Activated CD4-positive, alpha-beta T cell treated with anti-CD3 and anti-CD28 coated beads, Interleukin-2, amount 10 ng/mL, durations not matched to agents 24 days and 14 days (primary cell): ENCODE results near the gene LIN37. TPM values are rescaled to one million over a fixed set of nuclear protein-coding genes. Genes with fewer than 3 reads are reported as not detected.

ENCODE experiments used
- DNase-seq: peaks from one replicate; pipeline ENCODE4 v3.0.0; 2022
- H3K27ac Mint-ChIP-seq: one replicate; pipeline ENCODE4 v1.8.0; 2022; ENCODE audit warnings: mild to moderate bottlenecking, mixed read lengths
- H3K27me3 Mint-ChIP-seq: one replicate; pipeline ENCODE4 v1.8.0; 2022; ENCODE audit warnings: mixed read lengths
- H3K36me3 Mint-ChIP-seq: one replicate; pipeline ENCODE4 v1.8.0; 2022; ENCODE audit warnings: low read depth, mild to moderate bottlenecking, mixed read lengths
- H3K4me1 Mint-ChIP-seq: one replicate; pipeline ENCODE4 v1.8.0; 2021; ENCODE audit warnings: mixed read lengths
- H3K4me3 Mint-ChIP-seq: one replicate; pipeline ENCODE4 v1.8.0; 2022; ENCODE audit warnings: mild to moderate bottlenecking, moderate library complexity, mixed read lengths
- H3K9me3 Mint-ChIP-seq: one replicate; pipeline ENCODE4 v1.8.0; 2021; ENCODE audit warnings: mixed read lengths
- intact Hi-C: fragments of 100-400 bp; cut with micrococcal nuclease; formaldehyde crosslinking; loops from one replicate; pipeline ENCODE4 v1.15.1; 2023
- total RNA-seq: library from RNA; stranded (reverse); gene quantifications from 2 replicates; pipeline ENCODE4 v1.2.3, GENCODE V29; 2022

Gene LIN37
- total RNA-seq, 1 donor from 2014 or later, result 11.1 TPM

DNA sequence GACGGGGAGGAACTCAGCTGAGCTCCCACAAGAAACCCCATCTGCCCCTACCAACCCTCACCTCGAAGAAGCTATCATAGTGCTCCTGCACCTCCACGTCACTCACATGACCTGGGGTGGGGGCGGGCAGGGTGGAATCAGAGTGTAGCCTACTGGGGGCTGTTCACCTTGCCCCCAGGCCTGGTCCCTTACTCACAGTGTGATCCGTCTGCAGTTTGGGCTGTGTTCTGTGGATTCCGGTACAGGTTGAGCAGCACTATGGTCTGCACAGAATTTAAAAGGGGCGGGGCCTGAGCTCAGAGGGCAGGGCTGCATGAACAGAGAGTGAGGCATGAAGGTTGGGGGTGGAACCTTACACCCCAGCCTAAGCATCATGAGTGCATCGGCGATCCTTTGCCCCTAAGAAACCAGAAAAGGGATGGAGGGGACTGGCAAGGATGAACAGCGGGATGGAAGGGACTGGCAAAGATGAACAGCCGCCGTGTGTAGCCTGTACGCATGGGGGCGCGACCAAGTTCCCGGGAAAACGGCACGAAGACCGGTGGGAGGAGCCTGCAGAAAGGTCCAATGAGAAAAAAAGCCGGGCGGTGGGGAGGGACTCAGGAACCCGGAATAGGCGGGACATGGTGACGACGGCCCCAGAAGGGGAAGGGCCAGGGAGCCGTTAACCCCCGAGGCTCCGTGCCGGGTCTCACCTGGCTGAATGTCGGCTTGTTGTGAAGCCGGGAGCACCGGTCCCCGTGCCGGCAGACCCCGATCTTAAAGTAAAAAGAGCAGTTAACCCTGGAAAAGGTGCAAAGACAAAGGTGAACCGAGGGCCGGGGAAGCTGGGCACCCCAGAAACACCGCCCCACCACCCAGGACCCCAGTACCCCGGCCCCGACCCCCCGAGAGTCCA is 3.7 kb upstream of the LIN37 start:
- Mint-ChIP-seq H3K9me3 (no peaks in the 10 kb centered on the region), H3K4me3 (peak overlapping the region; percentile 94), H3K4me1 (peaks cover 50% of the 10 kb centered on the region), H3K36me3 (peaks cover 20% of the 10 kb centered on the region), H3K27ac (peak overlapping the region; percentile 100), H3K27me3 (no peaks in the 10 kb centered on the region)
- intact Hi-C loops, result loop anchor here (1.0 to 10.0 kb wide), 5 partner anchors 27 to 370 kb away; partner anchors contain the start of genes ARHGAP33, OVOL3, POLR2I and TBCB
- peak; percentile 98 for DNase-seq

DNA sequence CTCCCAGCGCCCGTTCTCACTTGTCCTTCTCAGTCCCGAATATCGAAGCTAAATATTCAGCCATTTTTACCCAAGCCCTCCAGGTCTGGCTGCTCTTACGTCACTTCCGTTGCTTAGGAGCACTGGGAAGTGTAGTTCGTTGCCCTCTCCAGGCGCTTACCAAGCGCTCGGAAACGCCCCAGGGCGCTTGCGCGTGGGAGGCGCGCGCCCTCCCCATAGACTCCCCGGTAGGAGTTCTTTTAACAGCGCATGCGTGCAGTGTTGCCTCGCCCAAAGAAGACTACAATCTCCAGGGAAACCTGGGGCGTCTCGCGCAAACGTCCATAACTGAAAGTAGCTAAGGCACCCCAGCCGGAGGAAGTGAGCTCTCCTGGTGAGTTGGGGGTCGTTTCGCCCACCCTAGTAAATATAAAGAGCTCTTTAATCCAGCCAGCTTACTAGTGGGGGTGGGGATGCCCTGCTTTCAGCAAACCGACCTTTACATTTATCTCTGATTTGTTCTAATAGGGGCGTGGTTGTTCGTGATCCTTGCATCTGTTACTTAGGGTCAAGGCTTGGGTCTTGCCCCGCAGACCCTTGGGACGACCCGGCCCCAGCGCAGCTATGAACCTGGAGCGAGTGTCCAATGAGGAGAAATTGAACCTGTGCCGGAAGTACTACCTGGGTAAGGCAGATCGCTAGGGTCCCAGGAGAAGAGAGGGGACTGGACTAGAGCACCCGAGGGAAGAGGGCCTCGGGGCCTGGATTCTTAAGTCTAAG is 2.9 kb upstream of the LIN37 start, which contains the start of the genes PSENEN and U2AF1L4:
TSS of gene PSENEN (plus strand) at position 324 of the 759 bp plus-strand sequence. CDS start at position 604, 280 bp downstream.
TSS of gene U2AF1L4 (minus strand) at position 91 of the 759 bp plus-strand sequence. CDS start at position 64, 27 bp downstream.
- Mint-ChIP-seq H3K9me3 (no peaks in the 10 kb centered on the region), H3K4me1 (peaks cover 52% of the 10 kb centered on the region), H3K27ac (peak within 1 kb of the TSS; percentile 100), H3K4me3 (peak within 1 kb of the TSS; percentile 94), H3K27me3 (no peaks in the 10 kb centered on the region), H3K36me3 (peaks cover 20% of the 10 kb centered on the region)
- DNase-seq, result peak; percentile 99
- intact Hi-C loops, result loop anchor here (1.0 to 10.0 kb wide), 5 partner anchors 28 to 369 kb away; partner anchors contain the start of genes ARHGAP33, OVOL3, POLR2I and TBCB

DNA sequence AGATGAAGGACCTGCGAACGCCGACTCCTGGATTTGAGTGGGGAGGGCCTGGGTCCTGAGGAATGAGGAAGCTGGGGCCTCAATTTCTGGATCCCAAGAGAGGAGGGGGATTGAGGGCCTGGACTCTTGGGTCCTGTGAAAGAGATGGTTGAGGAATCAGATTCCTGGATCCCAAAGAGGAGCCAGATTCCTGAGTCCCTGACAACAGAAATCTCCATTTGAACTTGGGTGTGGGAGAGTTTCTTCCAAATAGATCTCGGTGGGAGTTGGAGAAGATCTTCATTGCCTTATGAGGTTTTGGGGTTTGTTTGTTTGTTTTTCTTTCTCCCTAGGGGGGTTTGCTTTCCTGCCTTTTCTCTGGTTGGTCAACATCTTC is 2.3 kb upstream of the LIN37 start:
- H3K9me3 Mint-ChIP-seq, result no peaks in the 10 kb centered on the region
- DNase-seq, result no peak
- H3K4me1 Mint-ChIP-seq, result peaks cover 47% of the 10 kb centered on the region
- peak overlapping the region; percentile 94 for H3K4me3 Mint-ChIP-seq
- H3K36me3 Mint-ChIP-seq, result peaks cover 19% of the 10 kb centered on the region
- H3K27me3 Mint-ChIP-seq, result no peaks in the 10 kb centered on the region
- H3K27ac Mint-ChIP-seq, result peak overlapping the region; percentile 100
- intact Hi-C loops, result loop anchor here (5.0 to 10.0 kb wide), 2 partner anchors 306 to 369 kb away; partner anchors contain the start of genes OVOL3, POLR2I, TBCB and THAP8

DNA sequence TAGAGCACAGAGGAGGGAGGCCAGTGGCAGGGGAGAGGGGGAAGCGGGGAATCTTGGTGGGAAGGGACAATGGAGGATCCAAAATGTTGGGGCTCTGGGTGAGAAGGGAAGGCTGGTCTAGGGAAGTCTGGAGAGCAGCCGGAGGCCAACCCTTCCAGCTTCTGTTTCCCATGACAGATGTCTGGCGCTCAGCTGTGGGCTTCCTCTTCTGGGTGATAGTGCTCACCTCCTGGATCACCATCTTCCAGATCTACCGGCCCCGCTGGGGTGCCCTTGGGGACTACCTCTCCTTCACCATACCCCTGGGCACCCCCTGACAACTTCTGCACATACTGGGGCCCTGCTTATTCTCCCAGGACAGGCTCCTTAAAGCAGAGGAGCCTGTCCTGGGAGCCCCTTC is 1.8 kb upstream of the LIN37 start:
- H3K36me3 Mint-ChIP-seq, result peaks cover 19% of the 10 kb centered on the region

DNA sequence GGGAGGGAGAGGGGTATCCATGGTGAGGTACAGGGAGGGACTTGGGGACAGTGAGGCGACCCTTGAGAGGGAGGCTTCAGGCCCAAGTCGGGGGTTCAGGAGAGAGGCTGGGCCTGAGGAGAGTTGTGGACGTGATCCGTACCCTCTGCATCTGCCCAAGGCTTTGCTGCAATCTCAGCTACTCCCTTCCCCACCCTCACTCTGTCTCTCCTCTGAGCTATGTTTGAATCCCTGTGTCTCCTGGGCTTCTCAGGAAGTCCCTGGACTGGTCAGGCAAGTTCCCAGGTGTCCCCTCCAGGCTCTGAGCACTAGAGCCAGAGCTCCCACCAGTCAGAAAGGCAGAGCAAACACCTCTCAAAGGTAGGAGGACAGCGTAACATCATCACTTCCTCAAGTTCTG is 1.8 kb downstream of the LIN37 start:
- Mint-ChIP-seq H3K27me3 (no peaks in the 10 kb centered on the region), H3K4me1 (peaks cover 33% of the 10 kb centered on the region), H3K9me3 (no peaks in the 10 kb centered on the region), H3K36me3 (peaks cover 17% of the 10 kb centered on the region), H3K4me3 (peak overlapping the region; percentile 61), H3K27ac (no peak overlapping the region)
- intact Hi-C loops, result no loop called here
- DNase-seq, result no peak

More for the DNA sequence above, 1.8 kb upstream of the LIN37 start:
- Mint-ChIP-seq H3K27me3 (no peaks in the 10 kb centered on the region), H3K4me1 (peaks cover 47% of the 10 kb centered on the region), H3K9me3 (no peaks in the 10 kb centered on the region), H3K27ac (peak overlapping the region; percentile 100), H3K4me3 (peak overlapping the region; percentile 94)
- intact Hi-C loops, result loop anchor here (5.0 to 10.0 kb wide), 2 partner anchors 306 to 368 kb away; partner anchors contain the start of genes OVOL3, POLR2I, TBCB and THAP8
- DNase-seq, result no peak

DNA sequence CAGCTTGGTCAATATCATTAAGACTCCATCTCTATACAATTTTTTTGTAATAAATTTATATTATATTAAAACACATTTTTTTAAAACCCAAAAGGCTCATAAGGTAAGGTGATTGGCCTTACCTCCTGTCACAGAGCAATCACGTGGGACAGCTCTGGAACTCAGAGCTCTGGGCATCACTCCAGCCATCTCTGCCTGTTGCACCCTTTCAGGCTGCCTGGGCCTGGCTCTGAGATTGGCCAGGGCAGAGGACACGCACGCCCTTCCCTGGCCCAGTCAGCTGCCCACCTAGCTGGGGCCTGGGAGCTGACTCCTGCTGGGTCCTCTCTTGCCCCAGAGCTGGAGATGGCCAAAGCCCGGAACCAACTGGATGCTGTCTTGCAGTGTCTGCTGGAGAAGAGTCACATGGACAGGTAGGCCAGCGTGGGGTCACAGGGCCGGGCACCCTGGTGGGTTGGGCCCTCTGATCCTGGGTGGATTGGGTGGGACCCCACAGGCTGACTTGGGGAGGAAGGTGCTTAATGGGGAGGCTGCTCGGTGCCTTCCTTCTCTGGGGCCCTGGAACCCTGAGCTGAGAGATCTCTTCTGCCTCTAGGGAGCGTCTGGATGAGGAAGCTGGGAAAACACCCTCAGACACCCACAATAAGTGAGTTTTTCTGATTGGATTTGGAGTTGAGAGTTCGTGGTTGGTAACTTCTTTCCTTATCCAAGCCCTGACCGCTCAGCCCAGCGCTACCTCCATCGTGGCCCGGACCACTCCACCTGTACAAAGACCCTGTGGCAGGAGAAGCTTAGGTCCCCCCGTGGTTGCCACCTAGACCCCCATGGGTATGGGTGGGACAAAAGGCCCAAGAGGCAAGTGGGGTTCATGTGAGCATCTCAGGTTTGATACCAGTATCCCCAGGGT is 3.7 kb downstream of the LIN37 start:
- Mint-ChIP-seq H3K4me3 (no peak overlapping the region), H3K36me3 (peaks cover 18% of the 10 kb centered on the region), H3K27ac (no peak overlapping the region), H3K9me3 (no peaks in the 10 kb centered on the region), H3K4me1 (peaks cover 27% of the 10 kb centered on the region), H3K27me3 (no peaks in the 10 kb centered on the region)
- DNase-seq, result peak; percentile 56
- intact Hi-C loops, result no loop called here

DNA sequence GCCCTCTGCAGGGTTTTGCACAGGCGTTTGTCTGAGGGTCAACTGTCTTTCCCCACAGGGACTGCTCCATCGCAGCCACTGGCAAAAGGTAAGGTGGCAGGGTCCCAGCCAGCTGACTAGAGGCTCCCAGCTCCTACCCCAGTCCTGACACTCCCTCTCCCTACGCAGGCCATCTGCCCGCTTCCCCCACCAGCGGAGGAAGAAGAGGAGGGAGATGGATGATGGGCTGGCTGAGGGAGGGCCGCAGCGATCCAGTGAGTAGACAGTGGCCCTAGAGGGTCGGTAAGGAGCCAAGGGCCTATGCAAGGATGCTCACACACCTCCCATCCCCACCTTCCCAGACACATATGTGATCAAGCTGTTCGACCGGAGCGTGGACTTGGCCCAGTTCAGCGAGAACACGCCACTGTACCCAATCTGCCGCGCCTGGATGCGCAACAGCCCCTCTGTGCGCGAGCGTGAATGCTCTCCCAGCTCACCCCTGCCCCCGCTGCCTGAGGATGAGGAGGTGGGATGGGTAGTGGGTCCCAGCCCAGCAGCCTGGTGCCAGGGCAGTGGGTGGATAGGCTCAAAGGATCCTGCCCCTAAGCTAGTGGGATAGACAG is 4.5 kb downstream of the LIN37 start:
- Mint-ChIP-seq H3K27me3 (peaks cover under 1% of the 10 kb centered on the region), H3K36me3 (peaks cover 19% of the 10 kb centered on the region), H3K27ac (no peak overlapping the region), H3K4me1 (peaks cover 28% of the 10 kb centered on the region), H3K4me3 (no peak overlapping the region), H3K9me3 (no peaks in the 10 kb centered on the region)
- intact Hi-C loops, result no loop called here
- no peak for DNase-seq

DNA sequence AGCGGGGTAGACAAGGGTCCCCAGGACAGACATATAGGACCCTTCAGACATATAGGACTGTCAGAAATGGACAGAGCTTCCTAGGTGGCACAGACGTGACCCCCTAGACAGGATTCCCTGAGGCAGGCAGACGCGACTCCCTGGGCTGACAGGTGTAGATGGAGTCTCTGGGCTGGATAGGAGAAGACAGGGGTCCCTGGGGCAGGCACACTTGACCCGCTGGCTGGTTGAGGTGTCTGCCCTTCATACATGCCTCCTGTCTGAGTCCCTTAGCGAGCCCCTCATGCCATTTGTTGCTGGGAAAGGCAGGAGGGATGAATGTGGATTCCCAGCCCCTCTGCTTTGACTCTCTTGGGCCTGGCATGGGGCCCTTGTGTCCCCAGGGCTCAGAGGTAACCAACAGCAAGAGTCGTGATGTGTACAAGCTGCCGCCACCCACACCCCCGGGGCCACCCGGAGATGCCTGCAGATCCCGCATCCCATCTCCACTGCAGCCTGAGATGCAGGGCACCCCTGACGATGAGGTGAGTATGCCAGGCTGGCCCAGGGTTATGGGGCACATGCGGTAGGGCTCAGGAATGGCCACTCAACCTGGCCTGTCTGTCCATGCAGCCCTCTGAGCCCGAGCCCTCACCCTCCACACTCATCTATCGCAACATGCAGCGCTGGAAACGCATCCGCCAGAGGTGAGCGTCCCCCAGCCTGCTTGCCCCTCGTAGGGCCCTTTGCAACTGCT is 5.4 kb downstream of the LIN37 start:
- intact Hi-C loops, result no loop called here
- H3K27ac Mint-ChIP-seq, result no peak overlapping the region
- H3K4me3 Mint-ChIP-seq, result no peak overlapping the region
- H3K9me3 Mint-ChIP-seq, result no peaks in the 10 kb centered on the region
- H3K27me3 Mint-ChIP-seq, result peaks cover 2% of the 10 kb centered on the region
- H3K4me1 Mint-ChIP-seq, result peaks cover 25% of the 10 kb centered on the region
- DNase-seq, result no peak
- peaks cover 17% of the 10 kb centered on the region for H3K36me3 Mint-ChIP-seq

DNA sequence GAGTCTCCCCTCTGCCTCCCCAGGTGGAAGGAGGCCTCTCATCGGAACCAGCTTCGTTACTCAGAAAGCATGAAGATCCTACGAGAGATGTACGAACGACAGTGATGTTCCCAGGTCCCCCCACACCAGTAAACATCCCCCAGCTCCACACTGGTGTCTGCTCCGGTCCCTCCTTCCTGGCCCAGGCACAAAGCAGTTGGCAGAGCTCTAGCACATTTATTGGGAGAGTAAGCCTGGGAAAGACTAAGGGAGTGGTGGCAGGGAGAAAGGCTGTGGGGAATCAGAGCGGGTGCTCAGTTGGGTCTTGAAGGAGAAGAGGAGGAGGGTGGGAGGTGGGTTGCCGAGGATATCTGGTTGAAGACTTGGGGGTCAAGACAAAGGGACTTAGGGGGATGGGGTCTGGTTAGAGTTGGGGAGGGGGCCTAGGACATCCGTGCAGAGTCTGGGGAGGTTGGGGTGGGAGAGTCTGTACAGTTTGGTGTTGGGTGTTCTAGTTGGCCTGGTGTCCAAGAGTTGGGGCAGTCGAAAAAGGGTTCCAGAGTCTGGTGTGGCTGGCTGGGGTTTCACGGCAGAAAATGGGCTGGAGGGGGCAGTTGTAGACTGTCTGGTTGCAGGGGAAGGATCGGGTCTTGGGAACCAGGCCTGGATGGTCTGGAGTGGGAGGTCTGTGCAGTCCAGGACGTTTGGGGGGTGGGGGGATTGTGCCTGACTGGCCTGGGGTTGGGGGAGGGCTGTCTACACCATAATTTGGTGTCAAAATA is 6.2 kb downstream of the LIN37 start:
- peaks cover 2% of the 10 kb centered on the region for H3K27me3 Mint-ChIP-seq
- H3K4me3 Mint-ChIP-seq, result peak overlapping the region; percentile 54
- peaks cover 21% of the 10 kb centered on the region for H3K36me3 Mint-ChIP-seq
- no peaks in the 10 kb centered on the region for H3K9me3 Mint-ChIP-seq
- H3K27ac Mint-ChIP-seq, result peak overlapping the region; percentile 42
- DNase-seq, result no peak
- intact Hi-C loops, result loop anchor here (5.0 kb wide), 2 partner anchors 62 to 148 kb away; partner anchors contain the start of genes HCST and NFKBID
- peaks cover 27% of the 10 kb centered on the region for H3K4me1 Mint-ChIP-seq

DNA sequence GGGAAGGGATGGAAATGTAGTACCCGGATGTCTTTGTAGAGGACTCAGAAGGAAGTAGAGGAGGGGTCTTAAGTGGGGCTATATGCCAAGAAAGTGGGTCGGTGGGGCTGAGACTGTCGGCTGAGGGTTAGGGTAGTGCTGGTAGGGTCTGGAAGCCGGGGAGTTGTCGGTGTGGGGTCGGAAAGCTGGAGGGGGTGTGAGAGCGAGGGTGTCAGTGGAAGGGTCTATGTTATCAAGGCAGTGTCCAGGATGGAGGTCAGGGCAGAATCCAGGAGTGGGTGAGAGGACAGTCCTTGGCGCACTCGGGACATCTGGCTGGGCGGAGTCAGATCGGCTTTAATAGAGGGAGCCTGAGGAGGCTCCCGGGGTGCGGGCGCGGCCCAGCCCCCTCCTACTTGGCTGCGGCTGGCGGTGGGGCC is 6.8 kb downstream of the LIN37 start:
- peaks cover 2% of the 10 kb centered on the region for H3K27me3 Mint-ChIP-seq
- H3K27ac Mint-ChIP-seq, result peak overlapping the region; percentile 49
- intact Hi-C loops, result loop anchor here (5.0 kb wide), 2 partner anchors 63 to 147 kb away; partner anchors contain the start of genes HCST and NFKBID
- H3K36me3 Mint-ChIP-seq, result peaks cover 22% of the 10 kb centered on the region
- no peaks in the 10 kb centered on the region for H3K9me3 Mint-ChIP-seq
- no peak for DNase-seq
- peak overlapping the region; percentile 54 for H3K4me3 Mint-ChIP-seq
- H3K4me1 Mint-ChIP-seq, result peaks cover 27% of the 10 kb centered on the region

DNA sequence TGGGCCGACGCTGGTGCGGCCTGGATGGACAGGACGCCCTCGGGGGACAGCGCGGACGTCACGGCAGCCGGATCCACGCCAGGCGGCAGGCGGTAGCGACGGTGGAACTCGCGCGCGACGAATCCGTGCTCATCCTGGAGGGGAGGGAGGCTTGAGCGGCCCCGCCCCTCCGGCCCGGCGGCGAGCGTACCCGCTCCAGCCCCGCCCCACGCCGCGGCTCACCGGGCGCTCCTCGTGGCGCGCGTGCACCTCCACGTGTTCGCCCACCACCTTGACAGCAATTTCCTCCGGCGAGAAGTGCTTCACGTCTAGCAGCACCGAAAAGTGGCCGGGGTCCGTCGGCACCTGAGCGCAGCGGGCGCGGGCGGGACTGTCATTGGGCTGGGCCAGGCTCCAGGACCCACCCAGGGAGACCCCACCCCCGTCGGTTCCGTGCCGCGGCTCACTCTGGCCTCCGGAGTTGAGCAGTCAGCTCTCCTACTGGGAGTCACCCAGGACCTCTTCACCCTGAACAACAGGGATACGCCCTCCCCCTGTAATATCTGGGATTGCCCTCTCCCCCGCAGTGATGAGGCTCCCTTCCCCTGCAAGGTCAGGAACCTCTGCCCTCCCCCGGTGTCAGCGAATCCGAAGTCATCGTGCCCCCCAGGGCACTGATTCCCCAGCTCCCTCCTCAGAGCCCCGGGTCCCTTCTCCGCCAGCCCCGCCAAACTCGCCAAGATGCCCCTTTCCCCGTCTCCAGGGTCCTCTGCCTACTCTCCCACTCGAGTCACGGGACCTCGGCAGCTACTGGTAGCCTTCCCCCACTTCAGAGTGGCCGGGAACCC is 7.4 kb downstream of the LIN37 start:
- Mint-ChIP-seq H3K36me3 (peaks cover 26% of the 10 kb centered on the region), H3K27me3 (peaks cover 2% of the 10 kb centered on the region), H3K4me3 (peak overlapping the region; percentile 65), H3K27ac (peak overlapping the region; percentile 73), H3K4me1 (peaks cover 25% of the 10 kb centered on the region), H3K9me3 (no peaks in the 10 kb centered on the region)
- intact Hi-C loops, result loop anchor here (5.0 kb wide), 2 partner anchors 63 to 147 kb away; partner anchors contain the start of genes HCST and NFKBID
- peak; percentile 86 for DNase-seq
